ENCODE results near the gene MRPL34.
"Not testable (repeated sequence)": the region's sequence is repeated elsewhere in the genome, so short reads cannot be mapped to it uniquely, and the experiment has no call there.

The MRPL34 gene

GRCh38 chr19:17294051-17294891 is 11.4 kb upstream of the MRPL34 start:
- no peak for DNase-seq (ENCODE audit: low read depth)
- no peak overlapping the region for H3K4me3 ChIP-seq (ENCODE audit: low read depth, low read length)
- TF ChIP-seq, protein P1, sequence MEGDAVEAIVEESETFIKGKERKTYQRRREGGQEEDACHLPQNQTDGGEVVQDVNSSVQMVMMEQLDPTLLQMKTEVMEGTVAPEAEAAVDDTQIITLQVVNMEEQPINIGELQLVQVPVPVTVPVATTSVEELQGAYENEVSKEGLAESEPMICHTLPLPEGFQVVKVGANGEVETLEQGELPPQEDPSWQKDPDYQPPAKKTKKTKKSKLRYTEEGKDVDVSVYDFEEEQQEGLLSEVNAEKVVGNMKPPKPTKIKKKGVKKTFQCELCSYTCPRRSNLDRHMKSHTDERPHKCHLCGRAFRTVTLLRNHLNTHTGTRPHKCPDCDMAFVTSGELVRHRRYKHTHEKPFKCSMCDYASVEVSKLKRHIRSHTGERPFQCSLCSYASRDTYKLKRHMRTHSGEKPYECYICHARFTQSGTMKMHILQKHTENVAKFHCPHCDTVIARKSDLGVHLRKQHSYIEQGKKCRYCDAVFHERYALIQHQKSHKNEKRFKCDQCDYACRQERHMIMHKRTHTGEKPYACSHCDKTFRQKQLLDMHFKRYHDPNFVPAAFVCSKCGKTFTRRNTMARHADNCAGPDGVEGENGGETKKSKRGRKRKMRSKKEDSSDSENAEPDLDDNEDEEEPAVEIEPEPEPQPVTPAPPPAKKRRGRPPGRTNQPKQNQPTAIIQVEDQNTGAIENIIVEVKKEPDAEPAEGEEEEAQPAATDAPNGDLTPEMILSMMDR (IDR thresholded peaks at IDR 0.05; ENCODE audit: low read depth, low read length, missing control alignments): no peak
- in situ Hi-C loops (cut with HindIII; ENCODE audit: low sequenced_read_pairs): no loop called here

DNA sequence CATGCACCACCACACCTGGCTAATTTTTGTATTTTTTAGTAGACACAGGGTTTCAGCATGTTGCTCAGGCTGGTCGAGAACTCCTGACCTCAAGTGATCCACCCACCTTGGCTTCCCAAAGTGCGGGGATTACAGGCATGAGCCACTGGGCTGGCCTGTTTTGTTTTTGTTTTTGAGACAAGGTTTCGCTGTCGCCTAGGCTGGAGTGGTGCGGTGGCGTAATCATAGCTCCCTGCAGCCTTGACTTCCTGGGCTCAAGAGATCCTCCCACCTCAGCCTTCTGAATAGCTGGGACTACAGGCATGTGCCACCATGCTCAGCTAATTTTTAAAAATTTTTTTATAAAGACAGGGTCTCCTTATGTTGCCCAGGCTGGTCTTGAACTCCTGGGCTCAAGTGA is 10.1 kb upstream of the MRPL34 start:
- H3K4me3 ChIP-seq (ENCODE audit: low read depth, low read length); DNase-seq (ENCODE audit: low read depth); in situ Hi-C loops (cut with HindIII; ENCODE audit: low sequenced_read_pairs): not testable (repeated sequence)

DNA sequence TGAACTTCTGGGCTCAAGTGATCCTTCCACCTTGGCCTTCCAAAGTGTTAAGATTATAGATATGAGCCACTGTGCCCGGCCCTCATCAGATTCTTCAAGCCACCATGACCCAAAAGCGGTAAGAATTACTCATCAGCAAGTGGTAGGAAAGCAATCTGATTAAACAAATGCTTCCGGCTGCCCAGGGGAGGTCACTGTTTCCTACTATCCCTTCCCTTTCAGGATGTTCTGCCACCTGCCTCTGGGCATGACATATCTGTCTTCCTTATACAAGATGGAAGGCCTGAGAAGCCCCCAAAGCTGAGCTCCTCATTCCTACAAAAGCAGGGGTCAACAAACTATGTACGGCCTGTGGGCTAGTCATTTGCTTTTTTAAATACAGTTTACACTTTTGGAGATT is 9.4 kb upstream of the MRPL34 start:
- in situ Hi-C loops (cut with HindIII; ENCODE audit: low sequenced_read_pairs): no loop called here

DNA sequence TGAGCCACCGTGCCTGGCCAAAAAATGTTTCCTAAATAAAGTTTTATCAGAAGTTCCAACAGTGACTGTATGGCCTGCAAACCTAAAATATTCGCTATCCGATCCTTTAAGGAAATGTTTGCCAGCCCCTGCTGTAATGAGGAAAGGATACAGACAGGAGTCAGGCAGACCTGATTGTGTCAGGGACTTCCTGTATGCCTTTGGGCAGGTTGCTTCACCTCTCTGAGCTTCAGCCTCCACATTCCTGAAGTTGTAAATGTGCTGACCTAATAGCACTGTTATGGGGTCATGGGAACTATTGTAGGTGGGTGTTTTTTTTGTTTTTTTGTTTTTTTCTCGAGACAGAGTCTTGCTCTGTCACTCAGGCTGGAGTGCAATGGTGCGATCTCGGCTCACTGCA is 8.7 kb upstream of the MRPL34 start:
- no peak for DNase-seq (ENCODE audit: low read depth)
- H3K4me3 ChIP-seq (ENCODE audit: low read depth, low read length): no peak overlapping the region
- in situ Hi-C loops (cut with HindIII; ENCODE audit: low sequenced_read_pairs): no loop called here
- TF ChIP-seq, protein P1 (IDR thresholded peaks at IDR 0.05; ENCODE audit: low read depth, low read length, missing control alignments): no peak

More for the DNA sequence above, 9.4 kb upstream of the MRPL34 start:
- DNase-seq (ENCODE audit: low read depth): no peak
- no peak overlapping the region for H3K4me3 ChIP-seq (ENCODE audit: low read depth, low read length)
- TF ChIP-seq, protein P1 (IDR thresholded peaks at IDR 0.05; ENCODE audit: low read depth, low read length, missing control alignments): no peak

- in situ Hi-C loops (cut with HindIII; ENCODE audit: low sequenced_read_pairs): loop anchor here (25.0 kb wide), 1 partner anchor 139 kb away; no protein-coding TSS in a partner anchor
- H3K4me3 ChIP-seq (ENCODE audit: low read depth, low read length): no peak overlapping the region
- DNase-seq (ENCODE audit: low read depth): no peak
- TF ChIP-seq, protein P1 (IDR thresholded peaks at IDR 0.05; ENCODE audit: low read depth, low read length, missing control alignments): no peak
Measured at GRCh38 chr19:17300992-17301619, 4.6 kb upstream of the MRPL34 start.

- in situ Hi-C loops (cut with HindIII; ENCODE audit: low sequenced_read_pairs): loop anchor here (25.0 kb wide), 1 partner anchor 140 kb away; no protein-coding TSS in a partner anchor
- peak overlapping the region; percentile 67 for H3K4me3 ChIP-seq (ENCODE audit: low read depth, low read length)
- DNase-seq (ENCODE audit: low read depth): no peak
- TF ChIP-seq, protein P1 (IDR thresholded peaks at IDR 0.05; ENCODE audit: low read depth, low read length, missing control alignments): no peak
Measured at GRCh38 chr19:17302391-17303166, 3.1 kb upstream of the MRPL34 start.

All from astrocyte of the cerebellum (primary cell).